Measurements from ENCODE around the gene AR.
"Not testable (repeated sequence)": the region's sequence is repeated elsewhere in the genome, so short reads cannot be mapped to it uniquely, and the experiment has no call there.

AR gene

DNA sequence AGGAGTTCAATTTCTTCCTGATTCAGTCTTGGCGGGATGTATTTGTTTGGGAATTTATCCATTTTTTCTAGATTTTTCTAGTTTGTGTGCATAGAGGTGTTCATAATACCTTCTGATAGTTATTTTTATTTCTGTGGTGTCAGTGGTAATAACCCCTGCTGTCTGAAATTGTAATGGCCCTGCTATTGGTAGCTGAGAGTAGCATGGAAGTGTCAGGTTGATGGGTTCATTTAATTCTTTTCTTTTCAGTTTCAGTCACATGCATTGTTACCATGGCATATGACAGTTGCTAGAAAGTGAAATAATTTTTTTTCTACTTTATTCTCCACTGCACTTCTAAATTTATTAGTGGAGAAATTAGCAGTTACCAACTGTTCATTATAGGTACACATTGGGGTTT is 20.7 kb downstream of the AR start:
- DNase-seq = no peak

DNA sequence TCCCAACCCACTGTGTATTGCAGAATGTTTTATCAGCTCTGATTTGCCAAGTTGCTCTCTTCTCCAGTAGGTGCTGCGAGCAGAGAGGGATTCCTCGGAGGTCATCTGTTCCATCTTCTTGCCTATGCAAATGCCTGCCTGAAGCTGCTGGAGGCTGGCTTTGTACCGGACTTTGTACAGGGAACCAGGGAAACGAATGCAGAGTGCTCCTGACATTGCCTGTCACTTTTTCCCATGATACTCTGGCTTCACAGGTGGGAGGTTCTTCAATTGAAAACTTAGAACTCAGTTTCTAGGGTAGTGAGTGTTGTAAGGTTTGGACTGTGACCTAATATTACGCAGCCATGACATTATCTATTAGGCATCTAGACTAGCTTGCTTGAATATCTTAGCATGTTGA is 24.9 kb downstream of the AR start:
- DNase-seq = no peak

GRCh38 chrX:67570839-67571238 is 27.0 kb downstream of the AR start:
- DNase-seq = no peak

GRCh38 chrX:67574696-67575095 is 30.9 kb downstream of the AR start:
- DNase-seq = no peak

DNA sequence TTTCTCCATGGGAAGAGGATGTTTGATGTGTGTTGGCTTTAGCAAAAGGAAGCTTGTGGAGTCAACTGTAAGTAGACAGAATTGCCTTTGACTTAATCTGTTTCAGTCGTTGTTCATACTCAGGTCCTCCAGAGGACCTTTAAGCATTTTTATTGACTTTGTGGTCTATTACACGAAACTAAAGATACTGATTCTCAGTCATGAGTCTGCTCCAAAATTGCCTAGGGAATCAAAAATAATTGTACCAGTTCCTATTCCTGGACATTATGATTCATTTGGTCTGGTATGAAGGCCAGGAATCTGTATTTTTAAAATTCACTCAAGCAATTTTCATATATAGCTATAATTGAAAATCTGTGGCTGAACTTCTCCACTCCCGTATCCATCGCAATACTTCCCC is 38.6 kb downstream of the AR start:
- DNase-seq = no peak

GRCh38 chrX:67583171-67583570 is 39.4 kb downstream of the AR start:
- DNase-seq = no peak

DNA sequence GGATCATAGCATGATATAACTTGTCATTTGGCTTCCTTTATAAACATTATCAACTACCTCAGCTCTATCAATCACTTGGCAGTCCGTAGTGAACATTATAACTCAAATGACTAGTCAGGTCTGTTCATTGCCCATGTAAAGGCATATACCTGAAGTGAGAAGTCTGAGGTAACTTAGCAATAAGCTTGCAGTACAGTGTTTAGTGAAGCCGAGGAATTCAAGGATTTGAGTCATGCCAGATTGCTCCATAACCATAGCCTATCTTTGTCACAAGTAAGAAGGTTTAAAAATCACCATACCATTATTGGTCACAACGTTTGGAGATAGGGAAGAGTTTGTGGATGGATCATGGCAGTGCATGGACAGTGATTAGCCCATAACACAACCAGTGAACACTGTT is 41.6 kb downstream of the AR start:
- no peak for DNase-seq

DNA sequence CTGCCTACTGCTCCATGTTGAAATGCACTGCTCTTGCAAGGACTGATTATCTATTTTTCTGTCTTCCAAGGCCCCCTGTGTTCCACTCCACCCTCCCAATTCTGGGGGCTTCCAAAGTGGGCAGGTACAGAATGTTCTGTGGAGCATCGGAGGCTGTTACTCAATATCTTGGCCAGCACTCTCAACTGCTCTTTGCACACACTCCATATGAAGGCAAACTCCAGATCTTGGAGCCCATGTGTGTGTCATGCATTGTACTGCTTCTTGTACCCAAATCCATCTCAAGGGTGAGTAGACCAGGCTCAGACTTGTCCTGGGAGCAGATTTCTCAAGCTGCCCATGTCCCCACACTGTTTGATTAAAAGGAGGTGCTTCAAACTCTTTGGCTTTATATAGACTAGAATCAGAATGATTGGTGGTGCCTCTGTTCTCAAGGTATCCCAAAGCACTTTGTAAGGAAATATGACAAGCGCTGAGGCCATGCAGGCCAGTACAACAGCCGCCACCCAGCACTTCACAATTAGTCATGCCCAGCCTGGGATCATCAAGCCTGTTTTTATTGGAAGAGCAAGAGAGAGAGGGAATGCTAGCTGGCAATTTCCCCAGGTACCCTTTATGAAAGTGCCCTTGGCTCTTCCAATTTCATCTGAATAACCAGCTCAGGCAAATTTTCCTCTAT is 44.3 kb downstream of the AR start:
- DNase-seq = no peak

DNA sequence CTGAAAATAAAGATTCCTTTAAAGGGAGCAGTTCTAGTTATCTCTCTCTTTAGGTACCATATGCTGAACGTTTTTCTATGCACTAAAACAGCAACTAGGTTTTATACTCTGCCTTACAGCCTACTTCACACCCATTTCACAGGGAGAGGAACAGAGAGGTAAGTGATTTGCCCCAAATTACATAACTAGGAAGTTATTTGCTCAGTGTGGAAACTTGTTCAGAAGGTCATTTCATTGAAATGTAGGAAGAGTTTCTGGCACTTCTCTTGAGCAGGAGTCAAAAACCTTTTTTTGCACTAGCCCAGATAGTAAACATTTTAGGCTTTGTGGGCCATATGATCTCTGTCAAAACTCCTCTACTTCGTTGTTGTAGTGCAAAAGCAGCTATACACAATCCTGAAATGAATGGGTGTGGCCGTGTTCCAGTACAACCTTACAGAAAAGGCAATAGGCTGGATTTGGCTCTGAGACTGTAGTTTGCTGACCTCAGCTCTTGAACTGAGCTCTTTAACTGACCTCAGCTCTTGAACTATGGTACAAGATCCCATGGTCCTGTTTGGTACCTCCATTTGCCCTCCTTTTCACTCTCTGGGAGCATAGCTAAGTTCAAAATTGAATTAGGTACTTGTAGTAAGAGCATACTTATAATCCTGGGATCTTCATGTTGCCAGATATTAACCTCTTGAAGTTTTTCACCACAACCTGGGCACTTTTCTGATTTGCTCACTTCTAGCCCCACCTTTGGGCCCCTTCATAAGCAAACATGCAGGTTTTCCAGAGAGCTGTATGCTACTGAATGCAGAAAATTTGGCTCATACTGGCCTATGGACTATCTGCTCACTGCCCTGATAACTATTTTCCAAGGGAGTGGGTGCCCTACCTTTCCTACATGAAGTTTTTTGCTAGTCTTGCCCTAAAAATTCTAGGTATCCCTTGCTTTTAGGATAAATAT is 53.3 kb downstream of the AR start:
- DNase-seq = no peak

- DNase-seq = no peak
These were observed 55.7 kb downstream of the AR start for GRCh38 chrX:67599532-67599931.

GRCh38 chrX:67601771-67602170 is 58.0 kb downstream of the AR start:
- DNase-seq = no peak

DNA sequence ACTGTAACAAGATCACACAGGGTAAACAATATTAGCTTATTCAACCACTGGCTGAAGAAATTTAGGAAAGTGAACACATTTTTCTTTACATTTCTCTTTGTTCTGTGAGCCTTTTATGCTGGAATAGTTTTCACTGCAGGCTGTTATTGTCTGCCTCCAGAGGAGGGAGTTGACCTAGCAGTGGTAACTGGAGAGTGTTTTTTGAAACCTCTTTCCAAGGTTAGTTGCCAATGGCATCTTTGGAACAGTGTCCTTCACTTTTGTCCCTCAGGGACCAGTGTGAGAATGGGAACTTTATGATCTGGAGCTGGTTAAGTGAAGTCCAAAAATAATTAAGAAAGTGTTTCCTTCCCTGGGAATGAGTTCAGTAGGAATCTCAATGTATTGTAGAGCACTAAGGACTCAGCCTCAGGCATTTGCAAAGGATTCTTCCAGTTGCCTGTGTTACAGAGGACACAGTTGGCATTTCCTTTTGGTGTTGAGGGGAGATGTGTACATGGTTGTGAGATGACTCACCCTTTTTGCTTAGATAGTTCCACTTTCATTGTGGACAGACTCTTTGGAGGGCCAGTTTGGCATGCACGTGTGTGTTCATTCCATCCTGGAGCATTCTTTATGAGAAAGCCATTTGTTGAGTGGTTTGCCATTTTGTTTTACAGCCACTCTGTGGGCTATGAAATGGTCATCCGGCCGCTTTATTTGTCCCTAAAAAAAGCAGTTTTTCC is 61.3 kb downstream of the AR start:
- no peak for DNase-seq

GRCh38 chrX:67607466-67607865 is 63.6 kb downstream of the AR start:
- no peak for DNase-seq

GRCh38 chrX:67610282-67610681 is 66.5 kb downstream of the AR start:
- DNase-seq = no peak

DNA sequence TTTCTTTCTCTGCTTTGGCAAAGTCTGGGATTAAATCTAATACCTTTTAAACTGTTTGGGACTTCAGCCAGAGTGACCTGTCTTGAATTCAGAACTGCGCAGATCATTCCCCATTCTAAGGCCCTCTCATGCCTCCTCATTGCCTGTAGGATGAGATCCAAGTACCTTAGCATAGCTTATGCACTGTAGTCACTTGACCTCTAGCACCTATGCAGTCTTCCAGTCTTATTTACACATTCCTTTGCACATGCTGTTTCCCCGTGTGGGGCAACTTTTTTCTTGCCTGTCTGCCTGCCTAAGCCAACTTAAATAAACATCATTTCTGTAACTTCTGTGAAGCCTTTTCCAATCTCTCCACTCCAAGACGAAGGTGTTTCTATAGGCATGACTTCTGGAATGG is 68.4 kb downstream of the AR start:
- no peak for DNase-seq

GRCh38 chrX:67613366-67613765 is 69.5 kb downstream of the AR start:
- DNase-seq = no peak

- no peak for DNase-seq
These were observed 70.2 kb downstream of the AR start for GRCh38 chrX:67613996-67614395.

GRCh38 chrX:67614423-67614822 is 70.6 kb downstream of the AR start:
- DNase-seq = no peak

DNA sequence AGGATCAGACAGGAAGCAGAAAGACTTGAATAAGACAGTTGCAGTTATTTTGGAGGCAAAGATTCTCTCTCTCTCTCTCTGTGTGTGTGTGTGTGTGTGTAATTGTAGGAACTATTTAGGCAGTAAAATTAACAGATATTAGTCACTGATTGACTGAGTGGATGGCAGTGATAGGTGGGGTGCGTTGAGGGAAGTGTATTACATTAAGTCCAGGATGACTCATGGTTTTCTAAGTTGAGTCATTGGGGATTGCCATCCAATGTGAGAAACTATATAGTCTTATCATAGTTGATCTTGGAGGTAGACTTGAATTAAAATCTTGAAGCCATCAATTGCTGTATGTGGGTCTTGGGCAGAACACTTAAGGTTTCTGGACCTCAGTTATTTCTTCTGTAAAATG is 75.4 kb downstream of the AR start:
- DNase-seq = no peak

GRCh38 chrX:67622053-67622585 is 78.3 kb downstream of the AR start:
- DNase-seq = no peak

DNA sequence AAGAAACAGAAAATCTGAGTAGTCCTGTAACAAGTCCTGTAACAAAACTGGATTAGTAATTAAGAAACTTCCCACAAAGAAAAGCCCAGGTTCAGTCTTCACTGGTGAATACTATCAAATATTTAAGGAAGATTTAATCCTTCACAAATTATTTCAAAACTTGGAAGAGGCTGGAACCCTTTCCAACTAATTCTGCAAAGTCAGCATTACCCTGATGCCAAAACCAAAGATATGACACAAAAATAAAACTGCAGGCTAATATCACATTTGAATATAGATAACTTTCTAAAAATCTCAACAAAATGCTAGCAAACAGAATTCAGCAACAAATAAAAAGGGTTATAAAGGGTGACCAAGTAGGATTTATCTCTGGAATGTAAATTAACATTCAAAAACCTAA is 80.5 kb downstream of the AR start:
- DNase-seq = no peak

DNA sequence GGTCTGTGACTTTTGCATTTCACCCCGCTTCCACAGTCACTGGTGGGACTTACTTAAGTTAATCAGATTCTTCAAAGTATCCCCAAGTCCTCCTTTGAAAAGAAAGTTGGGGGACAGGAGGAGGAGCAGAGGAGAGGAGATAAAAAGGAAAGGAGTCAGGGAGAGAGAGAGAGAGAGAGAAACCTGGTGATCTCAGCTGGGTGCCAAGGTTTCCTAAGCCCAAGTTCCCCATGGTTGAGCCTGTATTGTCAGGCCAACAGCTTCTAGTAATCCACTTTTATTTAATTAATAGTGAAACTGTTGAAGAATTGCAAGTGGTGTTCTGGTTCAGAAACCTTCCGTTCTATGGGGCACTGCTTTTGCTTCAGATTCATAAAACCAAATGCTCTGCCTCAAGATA is 91.6 kb downstream of the AR start:
- no peak for DNase-seq

GRCh38 chrX:67636532-67636931 is 92.7 kb downstream of the AR start:
- DNase-seq = no peak

GRCh38 chrX:67637293-67637692 is 93.5 kb downstream of the AR start:
- DNase-seq = not testable (repeated sequence)

Measured in NCI-H1092 treated with DMSO at 0.1 percent for 48 hours (cell line).